ENCODE measurements around the gene MATCAP1.

MATCAP1 gene

DNA sequence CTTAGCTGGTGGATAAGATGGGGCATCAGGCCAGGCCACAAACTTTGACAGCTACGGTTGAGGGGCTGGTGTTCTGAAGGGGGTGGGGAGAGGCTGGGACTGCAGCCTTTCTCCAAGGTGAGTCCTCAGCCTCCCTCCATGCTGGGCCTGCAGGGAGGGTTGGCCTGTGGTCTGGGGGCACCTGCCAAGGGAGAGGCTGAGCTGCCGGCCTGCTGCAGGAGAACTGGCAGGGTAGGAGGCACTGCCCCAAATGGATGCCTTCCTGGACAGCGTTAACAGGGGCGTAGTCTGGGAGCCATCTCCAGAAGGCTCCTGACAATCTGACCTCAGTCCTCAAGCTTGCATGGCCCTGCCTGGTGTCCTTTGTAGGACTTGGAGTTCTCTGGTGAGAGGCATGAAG, 20.3 kb upstream of the MATCAP1 start:
- Histone ChIP-seq H3K79me2 (ENCODE audit: control insufficient read depth, insufficient read depth, low read length, poor library complexity) (no peaks in the 10 kb centered on the region), H3K4me2 (ENCODE audit: low read length) (no peak overlapping the region), H4K8ac (ENCODE audit: low read depth, low read length) (no peak overlapping the region), H3K4me3 (ENCODE audit: low read depth, low read length) (no peak overlapping the region), H2BK12ac (ENCODE audit: low read length) (no peak overlapping the region), H3K23ac (ENCODE audit: low read length) (no peak overlapping the region), H2AFZ (ENCODE audit: insufficient read depth, low read length, poor library complexity) (no peak overlapping the region), H2BK120ac (ENCODE audit: insufficient read depth, low read length, poor library complexity) (no peak overlapping the region), H3K14ac (ENCODE audit: low read length) (no peak overlapping the region), H3K9me3 (ENCODE audit: insufficient read depth, low read depth, low read length) (peaks cover 4% of the 10 kb centered on the region), H3K4ac (ENCODE audit: low read depth, low read length) (no peak overlapping the region), H3K9ac (ENCODE audit: low read length) (no peak overlapping the region), H4K91ac (ENCODE audit: low read depth, low read length) (no peak overlapping the region), H4K12ac (ENCODE audit: low read depth, low read length) (no peak overlapping the region), H3K27ac (ENCODE audit: low read depth, low read length) (no peak overlapping the region), H3K79me1 (ENCODE audit: low read length) (peaks cover 11% of the 10 kb centered on the region), H2BK5ac (ENCODE audit: low read depth, low read length, poor library complexity) (no peak overlapping the region), H2AK5ac (ENCODE audit: low read length) (no peak overlapping the region), H3K18ac (ENCODE audit: low read length) (no peak overlapping the region), H3K4me1 (ENCODE audit: control insufficient read depth in 1 of 2, insufficient read depth in 2 of 2, low read length in 2 of 2) (peaks cover 29 to 31% of the 10 kb centered on the region in 2 experiments), H3K36me3 (ENCODE audit: control insufficient read depth in 1 of 2, insufficient read depth in 2 of 2, low read length in 2 of 2) (peaks cover 31 to 36% of the 10 kb centered on the region in 2 experiments), H3K27me3 (ENCODE audit: insufficient read depth, low read length) (no peaks in the 10 kb centered on the region)
- no peak for DNase-seq
- no CpG with 5 or more reads among the region's 4 CpGs for WGBS (ENCODE audit: extremely low coverage, insufficient coverage, insufficient read length)

DNA sequence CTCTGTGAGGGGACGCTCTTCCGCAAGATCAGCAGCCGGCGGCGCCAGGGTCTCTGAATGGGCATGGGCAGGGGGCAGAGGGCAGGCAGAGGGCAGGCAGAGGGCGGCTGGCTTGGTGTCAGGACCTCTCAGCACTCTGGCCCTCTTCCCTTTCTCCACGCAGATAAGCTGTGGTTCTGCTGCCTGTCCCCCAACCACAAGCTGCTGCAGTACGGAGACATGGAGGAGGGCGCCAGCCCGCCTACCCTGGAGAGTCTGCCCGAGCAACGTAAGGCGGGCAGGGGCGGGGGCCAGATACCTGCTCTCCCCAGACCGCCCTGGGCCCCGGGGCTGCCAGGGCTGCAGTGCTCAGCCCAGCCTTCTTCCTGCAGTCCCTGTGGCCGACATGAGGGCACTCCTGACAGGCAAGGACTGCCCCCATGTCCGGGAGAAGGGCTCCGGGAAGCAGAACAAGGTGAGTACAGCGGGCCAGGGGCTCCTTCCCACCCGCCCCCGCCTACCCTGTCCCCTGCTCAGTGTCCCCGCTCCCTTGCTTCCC, 19.3 kb upstream of the MATCAP1 start:
- Histone ChIP-seq H3K4me1 (ENCODE audit: control insufficient read depth in 1 of 2, insufficient read depth in 2 of 2, low read length in 2 of 2) (peaks cover 26 to 33% of the 10 kb centered on the region in 2 experiments), H2BK12ac (ENCODE audit: low read length) (no peak overlapping the region), H3K79me2 (ENCODE audit: control insufficient read depth, insufficient read depth, low read length, poor library complexity) (no peaks in the 10 kb centered on the region), H2AK5ac (ENCODE audit: low read length) (no peak overlapping the region), H2BK5ac (ENCODE audit: low read depth, low read length, poor library complexity) (no peak overlapping the region), H3K4me2 (ENCODE audit: low read length) (no peak overlapping the region), H3K18ac (ENCODE audit: low read length) (no peak overlapping the region), H4K91ac (ENCODE audit: low read depth, low read length) (no peak overlapping the region), H3K36me3 (ENCODE audit: control insufficient read depth in 1 of 2, insufficient read depth in 2 of 2, low read length in 2 of 2) (peaks cover 36 to 42% of the 10 kb centered on the region in 2 experiments), H3K27me3 (ENCODE audit: insufficient read depth, low read length) (no peaks in the 10 kb centered on the region), H3K4ac (ENCODE audit: low read depth, low read length) (no peak overlapping the region), H3K23ac (ENCODE audit: low read length) (no peak overlapping the region), H3K9me3 (ENCODE audit: insufficient read depth, low read depth, low read length) (peaks cover 4% of the 10 kb centered on the region), H2BK120ac (ENCODE audit: insufficient read depth, low read length, poor library complexity) (no peak overlapping the region), H3K27ac (ENCODE audit: low read depth, low read length) (no peak overlapping the region), H3K9ac (ENCODE audit: low read length) (no peak overlapping the region), H2AFZ (ENCODE audit: insufficient read depth, low read length, poor library complexity) (no peak overlapping the region), H3K79me1 (ENCODE audit: low read length) (peaks cover 15% of the 10 kb centered on the region), H4K12ac (ENCODE audit: low read depth, low read length) (no peak overlapping the region), H4K8ac (ENCODE audit: low read depth, low read length) (no peak overlapping the region), H3K4me3 (ENCODE audit: low read depth, low read length) (no peak overlapping the region), H3K14ac (ENCODE audit: low read length) (no peak overlapping the region)
- no CpG with 5 or more reads among the region's 23 CpGs for WGBS (ENCODE audit: extremely low coverage, insufficient coverage, insufficient read length)
- DNase-seq, result no peak

DNA sequence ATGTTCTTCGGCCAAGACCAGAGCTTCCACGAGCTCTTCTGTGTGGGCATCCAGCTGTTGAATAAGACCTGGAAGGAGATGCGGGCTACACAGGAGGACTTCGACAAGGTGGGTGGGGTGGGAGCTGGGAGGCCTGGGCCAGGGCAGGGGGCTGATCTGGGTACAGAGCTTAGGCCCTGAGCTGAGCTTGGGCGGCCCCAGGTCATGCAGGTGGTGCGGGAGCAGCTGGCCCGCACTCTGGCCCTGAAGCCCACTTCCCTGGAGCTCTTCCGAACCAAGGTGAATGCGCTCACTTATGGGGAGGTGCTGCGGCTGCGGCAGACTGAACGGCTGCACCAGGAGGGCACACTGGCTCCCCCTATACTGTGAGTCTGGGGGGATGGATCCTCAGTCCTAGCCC, 18.7 kb upstream of the MATCAP1 start:
- Histone ChIP-seq H3K27me3 (ENCODE audit: insufficient read depth, low read length) (no peaks in the 10 kb centered on the region), H3K79me1 (ENCODE audit: low read length) (peaks cover 13% of the 10 kb centered on the region), H3K9ac (ENCODE audit: low read length) (no peak overlapping the region), H3K27ac (ENCODE audit: low read depth, low read length) (no peak overlapping the region), H2BK120ac (ENCODE audit: insufficient read depth, low read length, poor library complexity) (no peak overlapping the region), H4K12ac (ENCODE audit: low read depth, low read length) (no peak overlapping the region), H3K4ac (ENCODE audit: low read depth, low read length) (no peak overlapping the region), H3K23ac (ENCODE audit: low read length) (no peak overlapping the region), H2AFZ (ENCODE audit: insufficient read depth, low read length, poor library complexity) (no peak overlapping the region), H3K79me2 (ENCODE audit: control insufficient read depth, insufficient read depth, low read length, poor library complexity) (no peaks in the 10 kb centered on the region), H3K14ac (ENCODE audit: low read length) (no peak overlapping the region), H3K9me3 (ENCODE audit: insufficient read depth, low read depth, low read length) (peaks cover 4% of the 10 kb centered on the region), H3K18ac (ENCODE audit: low read length) (no peak overlapping the region), H2AK5ac (ENCODE audit: low read length) (no peak overlapping the region), H4K91ac (ENCODE audit: low read depth, low read length) (no peak overlapping the region), H3K36me3 (ENCODE audit: control insufficient read depth in 1 of 2, insufficient read depth in 2 of 2, low read length in 2 of 2) (peaks cover 42 to 48% of the 10 kb centered on the region in 2 experiments), H4K8ac (ENCODE audit: low read depth, low read length) (no peak overlapping the region), H3K4me1 (ENCODE audit: control insufficient read depth in 1 of 2, insufficient read depth in 2 of 2, low read length in 2 of 2) (peaks cover 21 to 29% of the 10 kb centered on the region in 2 experiments), H2BK12ac (ENCODE audit: low read length) (no peak overlapping the region), H2BK5ac (ENCODE audit: low read depth, low read length, poor library complexity) (no peak overlapping the region), H3K4me3 (ENCODE audit: low read depth, low read length) (no peak overlapping the region), H3K4me2 (ENCODE audit: low read length) (no peak overlapping the region)
- WGBS (ENCODE audit: extremely low coverage, insufficient coverage, insufficient read length), result no CpG with 5 or more reads among the region's 12 CpGs
- DNase-seq, result no peak

DNA sequence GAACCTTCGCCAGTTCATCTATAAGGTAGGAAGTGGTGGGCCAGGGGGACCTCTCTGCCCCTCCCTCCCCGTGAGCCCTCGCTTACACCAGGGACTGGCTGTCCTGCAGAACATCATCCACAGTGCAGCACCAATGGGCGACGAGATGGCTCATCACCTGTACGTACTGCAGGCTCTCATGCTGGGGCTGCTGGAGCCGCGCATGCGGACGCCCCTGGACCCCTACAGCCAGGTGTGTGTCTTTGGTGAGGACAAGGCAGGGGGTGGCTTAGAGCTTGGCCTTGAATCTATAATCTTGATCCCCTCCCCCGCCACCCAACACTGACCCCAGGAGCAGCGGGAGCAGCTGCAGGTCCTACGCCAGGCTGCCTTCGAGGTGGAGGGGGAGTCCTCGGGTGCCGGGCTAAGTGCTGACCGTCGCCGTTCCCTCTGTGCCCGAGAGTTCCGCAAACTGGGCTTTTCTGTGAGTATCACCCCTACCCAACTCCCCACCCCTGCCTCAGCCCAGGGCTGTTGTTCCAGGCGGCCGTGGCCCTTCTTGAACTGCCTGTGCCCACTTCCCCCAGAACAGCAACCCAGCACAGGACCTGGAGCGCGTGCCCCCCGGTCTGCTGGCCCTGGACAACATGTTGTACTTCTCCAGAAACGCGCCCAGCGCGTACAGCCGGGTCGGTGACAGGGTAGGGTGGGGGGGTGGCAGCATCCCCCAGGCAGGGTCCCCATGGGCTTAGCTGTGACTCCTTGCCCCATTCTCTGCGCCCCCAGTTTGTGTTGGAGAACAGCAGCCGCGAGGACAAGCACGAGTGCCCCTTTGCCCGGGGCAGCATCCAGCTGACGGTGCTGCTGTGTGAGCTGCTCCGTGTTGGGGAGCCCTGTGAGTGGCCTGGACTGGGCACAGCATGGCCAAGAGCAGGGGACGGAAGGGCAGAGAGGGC, 17.9 kb upstream of the MATCAP1 start:
- Histone ChIP-seq H3K4me3 (ENCODE audit: low read depth, low read length) (no peak overlapping the region), H3K79me1 (ENCODE audit: low read length) (peaks cover 11% of the 10 kb centered on the region), H2AK5ac (ENCODE audit: low read length) (no peak overlapping the region), H3K18ac (ENCODE audit: low read length) (no peak overlapping the region), H3K36me3 (ENCODE audit: control insufficient read depth in 1 of 2, insufficient read depth in 2 of 2, low read length in 2 of 2) (peaks cover 49 to 55% of the 10 kb centered on the region in 2 experiments), H3K27me3 (ENCODE audit: insufficient read depth, low read length) (no peaks in the 10 kb centered on the region), H3K4ac (ENCODE audit: low read depth, low read length) (no peak overlapping the region), H3K9ac (ENCODE audit: low read length) (no peak overlapping the region), H2AFZ (ENCODE audit: insufficient read depth, low read length, poor library complexity) (no peak overlapping the region), H3K9me3 (ENCODE audit: insufficient read depth, low read depth, low read length) (peaks cover 4% of the 10 kb centered on the region), H3K4me2 (ENCODE audit: low read length) (no peak overlapping the region), H3K14ac (ENCODE audit: low read length) (no peak overlapping the region), H2BK5ac (ENCODE audit: low read depth, low read length, poor library complexity) (no peak overlapping the region), H2BK120ac (ENCODE audit: insufficient read depth, low read length, poor library complexity) (no peak overlapping the region), H3K79me2 (ENCODE audit: control insufficient read depth, insufficient read depth, low read length, poor library complexity) (no peaks in the 10 kb centered on the region), H4K12ac (ENCODE audit: low read depth, low read length) (no peak overlapping the region), H3K4me1 (ENCODE audit: control insufficient read depth in 1 of 2, insufficient read depth in 2 of 2, low read length in 2 of 2) (peaks cover 14 to 26% of the 10 kb centered on the region in 2 experiments), H4K8ac (ENCODE audit: low read depth, low read length) (no peak overlapping the region), H2BK12ac (ENCODE audit: low read length) (no peak overlapping the region), H3K27ac (ENCODE audit: low read depth, low read length) (no peak overlapping the region), H4K91ac (ENCODE audit: low read depth, low read length) (no peak overlapping the region), H3K23ac (ENCODE audit: low read length) (no peak overlapping the region)
- no CpG with 5 or more reads among the region's 40 CpGs for WGBS (ENCODE audit: extremely low coverage, insufficient coverage, insufficient read length)
- DNase-seq, result no peak

Data from trophoblast cell (in vitro differentiated cells and primary cell).